ENCODE data around the gene GRIK5.

GRCh38 chr19:42017040-42017439 is 53.0 kb downstream of the GRIK5 start:
- TF ChIP-seq CTCF (IDR thresholded peaks at IDR 0.05) (no peak), POLR2A (IDR thresholded peaks at IDR 0.05) (no peak)
